Hematopoietic multipotent progenitor cell treated with erythropoietin and hydrocortisone succinate and interleukin-3 and kit ligand, for 15 days (in vitro differentiated cells): ENCODE data around the gene TEKTIP1.
A peak's percentile ranks its signal among the peaks of the same experiment; 100 is the strongest.
"Not testable (repeated sequence)": the region's sequence is repeated elsewhere in the genome, so short reads cannot be mapped to it uniquely, and the experiment has no call there.

ENCODE experiments used
- DNase-seq: peaks from one replicate; pipeline ENCODE4 v3.0.0-alpha.2; 2015; ENCODE audit warnings: low spot score

The TEKTIP1 gene

GRCh38 chr19:3563709-3564524, 24.9 kb downstream of the TEKTIP1 start:
- DNase-seq = no peak

DNA sequence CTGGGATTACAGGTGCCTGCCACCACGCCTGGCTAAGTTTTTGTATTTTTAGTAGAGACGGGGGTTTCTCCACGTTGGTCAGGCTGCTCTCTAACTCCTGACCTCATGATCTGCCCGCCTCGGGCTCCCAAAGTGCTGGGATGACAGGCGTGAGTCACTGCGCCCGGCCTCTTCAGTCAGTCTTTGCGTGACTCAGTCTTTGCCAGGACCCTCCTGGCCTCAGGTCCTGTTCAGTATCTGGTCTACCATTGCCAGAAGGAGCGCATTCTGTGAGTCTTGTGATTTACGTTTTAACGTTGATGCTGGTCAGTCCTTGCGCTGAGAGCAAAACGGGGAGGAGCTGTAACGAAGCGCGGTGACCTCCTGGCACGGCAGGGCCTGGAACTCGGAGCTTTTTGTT, 26.2 kb downstream of the TEKTIP1 start:
- no peak for DNase-seq

GRCh38 chr19:3570042-3570441, 31.1 kb downstream of the TEKTIP1 start:
- DNase-seq = not testable (repeated sequence)

DNA sequence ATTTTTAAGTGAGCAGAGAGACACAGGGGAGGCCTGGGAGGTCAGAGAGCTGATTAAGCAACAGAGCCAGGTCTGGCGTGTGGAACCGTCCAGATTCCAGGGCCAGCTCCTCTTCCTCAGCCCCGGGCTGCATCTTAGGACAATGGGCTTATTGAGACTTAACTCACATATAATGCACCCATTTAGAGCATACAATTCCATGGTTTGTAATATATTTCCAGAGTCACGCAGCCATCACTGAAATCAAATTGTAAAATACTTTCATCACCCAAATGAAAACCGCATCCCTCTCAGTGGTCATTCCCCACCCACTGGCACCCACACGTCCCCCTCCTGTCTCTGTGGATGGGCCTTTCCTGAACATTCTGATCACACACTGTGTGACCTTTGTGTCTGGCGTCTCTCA, 31.6 kb downstream of the TEKTIP1 start:
- no peak for DNase-seq

GRCh38 chr19:3572132-3572854, 33.3 kb downstream of the TEKTIP1 start:
- peak; percentile 99 for DNase-seq

DNA sequence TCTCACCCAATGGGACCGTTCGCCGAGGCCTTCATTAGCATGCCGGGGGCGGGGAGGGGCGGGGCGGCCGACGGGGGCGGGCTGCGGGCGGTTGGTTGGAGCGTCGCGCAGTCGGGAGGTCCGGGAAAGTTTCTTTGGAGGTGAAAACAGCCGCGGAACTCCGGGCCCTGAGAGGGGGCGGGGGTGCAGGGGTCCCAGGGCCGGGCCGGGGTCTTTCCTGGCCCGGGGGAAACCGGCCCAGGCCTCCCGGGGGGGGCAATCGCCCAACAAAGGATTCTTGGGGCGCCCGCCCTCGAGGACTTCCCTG, 33.8 kb downstream of the TEKTIP1 start, which contains the start of gene HMG20B:
Gene HMG20B (plus strand): TSS at position 90 of the 307 bp plus-strand sequence. CDS start 366 bp downstream, outside the sequence.
- no peak for DNase-seq

- DNase-seq = no peak
Measured at GRCh38 chr19:3573162-3573857, 34.3 kb downstream of the TEKTIP1 start.

DNA sequence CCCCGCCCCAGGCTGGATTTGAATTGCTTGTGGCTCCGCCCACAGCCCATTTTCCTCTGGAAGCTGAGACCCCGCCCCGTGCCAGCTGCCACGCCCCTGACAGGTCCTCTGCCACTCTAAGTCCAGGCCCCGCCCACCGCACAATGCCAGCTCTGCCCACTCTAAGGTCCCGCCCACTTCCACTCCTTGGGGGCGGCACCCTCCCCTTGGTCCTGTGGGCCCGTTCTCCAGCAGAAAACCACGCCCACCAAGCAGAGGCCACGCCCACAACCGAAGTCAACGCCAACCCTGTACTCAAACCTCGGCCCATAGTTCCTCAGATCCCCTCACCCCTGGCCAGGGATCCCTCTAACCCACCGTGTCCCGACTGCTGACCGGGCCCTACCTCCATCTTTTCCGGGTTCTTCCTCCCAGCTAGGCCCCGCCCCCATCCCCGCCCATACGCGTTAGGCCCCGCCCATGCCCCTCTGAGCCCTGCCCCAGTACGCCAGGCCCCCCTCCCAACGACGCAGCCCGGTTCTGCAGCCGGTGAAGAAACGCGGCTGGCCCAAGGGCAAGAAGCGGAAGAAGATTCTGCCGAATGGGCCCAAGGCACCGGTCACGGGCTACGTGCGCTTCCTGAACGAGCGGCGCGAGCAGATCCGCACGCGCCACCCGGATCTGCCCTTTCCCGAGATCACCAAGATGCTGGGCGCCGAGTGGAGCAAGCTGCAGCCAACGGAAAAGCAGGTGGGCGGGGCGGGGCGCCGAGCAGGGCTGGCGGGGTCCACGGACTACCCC, 35.1 kb downstream of the TEKTIP1 start:
- DNase-seq = peak; percentile 95

GRCh38 chr19:3575260-3575741, 36.3 kb downstream of the TEKTIP1 start:
- DNase-seq = peak; percentile 53

GRCh38 chr19:3575949-3576673, 37.1 kb downstream of the TEKTIP1 start:
- no peak for DNase-seq

DNA sequence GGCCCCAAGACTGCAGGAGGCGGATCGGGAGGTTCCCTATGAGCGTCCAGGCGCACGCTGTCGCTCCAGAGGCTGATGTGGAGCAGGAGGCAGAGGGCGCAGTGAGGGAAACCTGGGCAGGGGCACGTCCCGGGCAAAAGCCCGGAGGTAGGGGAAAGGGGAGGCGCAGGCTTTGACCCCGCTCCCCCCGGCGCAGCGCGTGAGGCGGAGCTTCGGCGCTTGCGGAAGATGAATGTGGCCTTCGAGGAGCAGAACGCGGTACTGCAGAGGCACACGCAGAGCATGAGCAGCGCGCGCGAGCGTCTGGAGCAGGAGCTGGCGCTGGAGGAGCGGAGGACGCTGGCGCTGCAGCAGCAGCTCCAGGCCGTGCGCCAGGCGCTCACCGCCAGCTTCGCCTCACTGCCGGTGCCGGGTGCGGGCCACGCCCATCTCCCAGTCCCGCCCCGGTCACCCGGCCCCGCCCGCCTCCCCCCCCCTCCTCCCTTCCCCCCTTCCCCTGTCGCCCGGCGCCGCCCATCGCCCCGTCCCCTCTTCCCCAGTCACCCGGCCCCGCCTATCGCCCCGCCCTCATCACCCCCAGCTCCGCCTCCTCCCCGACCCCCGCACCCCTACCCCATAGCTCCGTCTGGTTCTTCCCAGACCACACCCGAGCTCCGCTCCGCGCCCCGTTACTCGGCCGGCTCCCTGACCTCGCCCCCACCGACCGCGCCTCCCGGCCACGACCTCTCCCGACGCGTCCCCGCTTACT, 37.9 kb downstream of the TEKTIP1 start:
- DNase-seq = peak; percentile 23

GRCh38 chr19:3577723-3578344, 38.9 kb downstream of the TEKTIP1 start:
- DNase-seq = no peak

DNA sequence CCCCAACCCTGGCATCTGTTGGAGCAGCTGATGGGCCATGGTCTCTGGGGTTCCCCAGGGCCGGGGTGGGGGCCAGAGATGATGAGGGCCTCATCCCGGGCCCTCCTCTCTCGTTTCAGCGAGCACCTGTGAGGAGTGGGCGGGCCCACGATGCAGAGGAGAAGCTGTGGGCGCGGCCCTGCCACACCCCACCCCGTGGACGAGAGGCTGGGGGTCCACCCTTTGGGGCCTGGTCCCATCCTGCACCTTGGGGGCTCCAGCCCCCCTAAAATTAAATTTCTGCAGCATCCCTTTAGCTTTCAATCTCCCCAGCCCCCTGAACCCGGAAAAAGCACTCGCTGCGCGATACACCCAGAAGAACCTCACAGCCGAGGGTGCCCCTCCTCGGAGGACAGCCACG, 39.4 kb downstream of the TEKTIP1 start:
- DNase-seq = no peak

- DNase-seq = no peak
Measured at GRCh38 chr19:3580156-3580934, 41.4 kb downstream of the TEKTIP1 start.

GRCh38 chr19:3581792-3582191, 42.8 kb downstream of the TEKTIP1 start:
- not testable (repeated sequence) for DNase-seq

DNA sequence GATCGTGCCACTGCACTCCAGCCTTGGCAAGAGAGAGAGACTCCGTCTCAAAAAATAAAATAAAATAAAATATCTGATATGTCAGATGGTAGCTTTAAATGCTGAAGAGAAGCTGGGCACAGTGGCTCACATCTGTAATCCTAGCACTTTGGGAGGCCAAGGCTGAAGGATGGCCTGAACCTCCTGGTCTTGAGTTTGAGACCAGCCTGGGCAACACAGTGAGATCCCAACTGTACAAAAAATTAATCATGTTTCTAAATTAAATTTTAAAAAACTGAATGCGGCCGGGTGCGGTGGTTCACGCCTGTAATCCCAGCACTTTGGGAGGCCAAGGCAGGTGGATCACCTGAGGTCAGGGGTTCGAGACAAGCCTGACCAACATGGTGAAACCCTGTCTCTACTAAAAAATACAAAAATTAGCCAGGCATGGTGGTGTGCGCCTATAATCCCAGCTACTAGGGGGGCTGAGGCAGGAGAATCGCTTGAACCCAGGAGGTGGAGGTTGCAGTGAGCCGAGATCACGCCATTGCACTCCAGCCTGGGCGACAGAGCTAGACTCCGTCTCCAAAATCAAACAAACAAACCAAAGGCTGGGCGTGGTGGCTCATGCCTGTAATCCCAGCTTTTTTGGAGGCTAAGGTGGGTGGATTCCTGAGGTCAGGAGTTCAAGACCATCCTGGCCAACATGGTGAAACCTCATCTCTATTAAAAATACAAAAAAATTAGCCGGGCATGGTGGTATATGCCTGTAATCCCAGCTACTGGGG, 45.2 kb downstream of the TEKTIP1 start:
- not testable (repeated sequence) for DNase-seq

- no peak for DNase-seq
Measured at GRCh38 chr19:3585301-3586126, 46.5 kb downstream of the TEKTIP1 start, which contains the start of gene GIPC3. TSS of gene GIPC3 (plus strand) at chr19:3585478. CDS start at chr19:3585598, 120 bp downstream.
